H9 (cell line): ENCODE measurements around the gene VWA5B1. TPM values are rescaled to one million over a fixed set of nuclear protein-coding genes. Genes with fewer than 3 reads are reported as not detected.

Source experiments
- DNase-seq: peaks from one replicate; pipeline ENCODE4 v3.0.0-alpha.2; 2017
- H2AFZ ChIP-seq: one replicate; pipeline ENCODE4 v1.6.1; 2013; ENCODE audit warnings: mild to moderate bottlenecking, low read length, control low read depth, moderate library complexity
- H2AK5ac ChIP-seq: 2 replicates; pipeline ENCODE4 v1.6.1; 2013; ENCODE audit warnings: low read length, control low read depth, mixed read lengths; ENCODE audit not compliant: insufficient read length
- H2BK120ac ChIP-seq: one replicate; pipeline ENCODE4 v1.6.1; 2013; ENCODE audit warnings: low read depth, mild to moderate bottlenecking, low read length, control low read depth, inconsistent platforms; ENCODE audit not compliant: poor library complexity, severe bottlenecking
- H2BK12ac ChIP-seq: 2 replicates; pipeline ENCODE4 v1.6.1; 2013; ENCODE audit warnings: low read length, control low read depth, mixed read lengths, low read depth; ENCODE audit not compliant: insufficient read length
- H2BK15ac ChIP-seq: 2 replicates; pipeline ENCODE4 v1.6.1; 2013; ENCODE audit warnings: low read depth, low read length, control low read depth
- H2BK20ac ChIP-seq: one replicate; pipeline ENCODE4 v1.6.1; 2013; ENCODE audit warnings: low read depth, mild to moderate bottlenecking, low read length, control low read depth, inconsistent platforms; ENCODE audit not compliant: poor library complexity, severe bottlenecking
- H2BK5ac ChIP-seq: 2 replicates; pipeline ENCODE4 v1.6.1; 2013; ENCODE audit warnings: low read length, control low read depth, mixed read lengths; ENCODE audit not compliant: insufficient read length
- H3K14ac ChIP-seq: 2 replicates; pipeline ENCODE4 v1.6.1; 2013; ENCODE audit warnings: low read length, control low read depth; ENCODE audit not compliant: insufficient read depth
- H3K18ac ChIP-seq: 2 replicates; pipeline ENCODE4 v1.6.1; 2013; ENCODE audit warnings: low read depth, mild to moderate bottlenecking, mixed read lengths, low read length, control low read depth; ENCODE audit not compliant: insufficient read length
- H3K23ac ChIP-seq: 2 replicates; pipeline ENCODE4 v1.6.1; 2013; ENCODE audit warnings: low read length, control low read depth, mixed read lengths, low read depth; ENCODE audit not compliant: insufficient read length
- H3K23me2 ChIP-seq: 2 replicates; pipeline ENCODE4 v1.6.1; 2013; ENCODE audit warnings: low read depth, mild to moderate bottlenecking, mixed read lengths, low read length, control low read depth; ENCODE audit not compliant: insufficient read length, poor library complexity, severe bottlenecking
- H3K27ac ChIP-seq: 2 replicates; pipeline ENCODE4 v1.5.1; 2013; ENCODE audit warnings: low read length, control low read depth, mixed read lengths, low read depth; ENCODE audit not compliant: insufficient read length
- H3K27me3 ChIP-seq: 2 replicates; pipeline ENCODE4 v1.6.1; 2013; ENCODE audit warnings: low read length, control low read depth, inconsistent platforms; ENCODE audit not compliant: insufficient read depth
- H3K4ac ChIP-seq: 2 replicates; pipeline ENCODE4 v1.6.1; 2013; ENCODE audit warnings: low read depth, mild to moderate bottlenecking, control low read depth, inconsistent platforms, low read length, moderate library complexity
- H3K4me1 ChIP-seq: 2 replicates; pipeline ENCODE4 v1.6.1; 2013; ENCODE audit warnings: low read length, control low read depth, inconsistent platforms; ENCODE audit not compliant: insufficient read depth
- H3K4me2 ChIP-seq: 2 replicates; pipeline ENCODE4 v1.6.1; 2013; ENCODE audit warnings: low read length, control low read depth, mixed read lengths; ENCODE audit not compliant: insufficient read length, insufficient read depth
- H3K56ac ChIP-seq: 2 replicates; pipeline ENCODE4 v1.6.1; 2013; ENCODE audit warnings: low read depth, mild to moderate bottlenecking, mixed read lengths, low read length, control low read depth; ENCODE audit not compliant: insufficient read length
- H3K79me1 ChIP-seq: 2 replicates; pipeline ENCODE4 v1.6.1; 2013; ENCODE audit warnings: low read depth, mild to moderate bottlenecking, moderate library complexity, low read length, control low read depth, inconsistent platforms; ENCODE audit not compliant: insufficient read depth, poor library complexity, severe bottlenecking
- H3K79me2 ChIP-seq: 2 replicates; pipeline ENCODE4 v1.6.1; 2013; ENCODE audit warnings: low read length, control low read depth, inconsistent platforms; ENCODE audit not compliant: insufficient read depth
- H3K9ac ChIP-seq: 2 replicates; pipeline ENCODE4 v1.6.1; 2013; ENCODE audit warnings: low read length, control low read depth, mixed read lengths; ENCODE audit not compliant: insufficient read length; ENCODE audit errors: extremely low read depth
- H3K9me3 ChIP-seq: one replicate; pipeline ENCODE4 v1.6.1; 2013; ENCODE audit warnings: low read depth, low read length, inconsistent platforms; ENCODE audit not compliant: control insufficient read depth
- H3T11ph ChIP-seq: one replicate; pipeline ENCODE4 v1.6.1; 2013; ENCODE audit warnings: mild to moderate bottlenecking, low read length, control low read depth, inconsistent platforms
- H4K20me1 ChIP-seq: one replicate; pipeline ENCODE4 v1.6.1; 2013; ENCODE audit not compliant: control insufficient read depth, insufficient read length, insufficient read depth
- H4K5ac ChIP-seq: 2 replicates; pipeline ENCODE4 v1.6.1; 2013; ENCODE audit warnings: low read depth, mild to moderate bottlenecking, mixed read lengths, low read length, control low read depth; ENCODE audit not compliant: insufficient read length
- H4K8ac ChIP-seq: replicated peaks from 2 replicates; pipeline ENCODE4 v1.6.1; 2013; ENCODE audit warnings: low read length, control low read depth, mixed read lengths, low read depth; ENCODE audit not compliant: insufficient read length
- H4K91ac ChIP-seq: 2 replicates; pipeline ENCODE4 v1.6.1; 2013; ENCODE audit warnings: low read depth, mild to moderate bottlenecking, moderate library complexity, mixed read lengths, low read length, control low read depth; ENCODE audit not compliant: insufficient read length
- H3K27ac Mint-ChIP-seq, 3 experiments: 2 replicates in 2 of 3; 3 replicates in 1 of 3; pipeline ENCODE4 v1.8.0; 2020 to 2021; ENCODE audit warnings: mixed read lengths in 3 of 3, mild to moderate bottlenecking in 1 of 3, moderate library complexity in 1 of 3
- H3K27me3 Mint-ChIP-seq: 2 replicates; pipeline ENCODE4 v1.8.0; 2021; ENCODE audit warnings: low read depth, mild to moderate bottlenecking, moderate library complexity, mixed read lengths
- H3K36me3 Mint-ChIP-seq, 3 experiments: 2 replicates in 2 of 3; 3 replicates in 1 of 3; pipeline ENCODE4 v1.8.0; 2020 to 2021; ENCODE audit warnings: low read depth in 3 of 3, mixed read lengths in 3 of 3; ENCODE audit not compliant: insufficient read depth in 1 of 3
- H3K4me1 Mint-ChIP-seq, 2 experiments: 2 replicates each; pipeline ENCODE4 v1.8.0; 2020; ENCODE audit warnings: mixed read lengths in 2 of 2
- H3K4me3 Mint-ChIP-seq, 2 experiments: 2 replicates in 1 of 2; 3 replicates in 1 of 2; pipeline ENCODE4 v1.8.0; 2020 to 2021; ENCODE audit warnings: mild to moderate bottlenecking in 2 of 2, mixed read lengths in 2 of 2, moderate library complexity in 1 of 2
- H3K9me3 Mint-ChIP-seq, 2 experiments: 2 replicates in 1 of 2; 3 replicates in 1 of 2; pipeline ENCODE4 v1.8.0; 2020; ENCODE audit warnings: mild to moderate bottlenecking in 2 of 2, mixed read lengths in 2 of 2, moderate library complexity in 1 of 2
- CTCF ChIP-seq: fragments of 200-600 bp; sonication (generic); conservative IDR thresholded peaks from 3 replicates; pipeline ENCODE4 v1.8.0; 2021; ENCODE audit warnings: antibody characterized with exemption, mild to moderate bottlenecking
- WGBS: extraction: QIAGEN DNeasy Blood & Tissue Kit; methylation state at CpG from one replicate; pipeline ENCODE4 v1.1.7; 2013; ENCODE audit warnings: missing lambda C conversion rate, low lambda C conversion rate, mixed read lengths; ENCODE audit not compliant: insufficient read length; ENCODE audit errors: extremely low coverage; 5-methylcytosine and 5-hydroxymethylcytosine counted together
- total RNA-seq: library from RNA; stranded (reverse); gene quantifications from 2 replicates; pipeline ENCODE4 v1.2.1, GENCODE V29; 2021

The VWA5B1 gene
- total RNA-seq, 1 experiment from 2014 or later, result not detected

GRCh38 chr1:20322825-20323612 is 32.3 kb downstream of the VWA5B1 start:
- no peak overlapping the region for H3K4me3 Mint-ChIP-seq
- no peaks in the 10 kb centered on the region for H3K36me3 Mint-ChIP-seq
- Histone ChIP-seq H2AK5ac (no peak overlapping the region), H3K23ac (no peak overlapping the region), H2BK120ac (no peak overlapping the region), H4K5ac (no peak overlapping the region), H3K4ac (no peak overlapping the region), H3K9ac (no peak overlapping the region), H3K56ac (no peak overlapping the region), H3K14ac (no peak overlapping the region), H2BK12ac (no peak overlapping the region), H4K8ac (no peak overlapping the region), H3K23me2 (no peaks in the 10 kb centered on the region), H3K79me1 (no peaks in the 10 kb centered on the region), H3K18ac (no peak overlapping the region), H2AFZ (no peak overlapping the region), H3K4me2 (no peak overlapping the region), H4K20me1 (no peaks in the 10 kb centered on the region), H3K27ac (no peak overlapping the region), H2BK15ac (no peak overlapping the region), H3T11ph (no peak overlapping the region), H3K4me1 (peaks cover 5% of the 10 kb centered on the region; the same call in 1 of the 2 replicates), H3K79me2 (no peaks in the 10 kb centered on the region), H3K27me3 (no peaks in the 10 kb centered on the region; the same call in 1 of the 2 replicates), H2BK20ac (no peak overlapping the region), H3K9me3 (no peaks in the 10 kb centered on the region), H2BK5ac (no peak overlapping the region), H4K91ac (no peak overlapping the region)
- no peak for TF ChIP-seq CTCF
- H3K9me3 Mint-ChIP-seq, result no peaks in the 10 kb centered on the region
- WGBS, result no CpG with 5 or more reads among the region's 23 CpGs
- peaks cover 5 to 14% of the 10 kb centered on the region in 2 experiments for H3K4me1 Mint-ChIP-seq
- peaks cover 33% of the 10 kb centered on the region for H3K27me3 Mint-ChIP-seq
- no peak overlapping the region; a peak in 1 of 7 replicates for H3K27ac Mint-ChIP-seq
- DNase-seq, result no peak
